ENCODE measurements around the gene CHID1. TPM values are rescaled to one million over a fixed set of nuclear protein-coding genes. Genes with fewer than 3 reads are reported as not detected.

Gene CHID1
- total RNA-seq, 2 experiments from 2014 or later: 51.8 to 56.3 TPM

GRCh38 chr11:836700-837099 lies 73.9 kb downstream of the CHID1 start:
- Mint-ChIP-seq H3K4me1 (ENCODE audit: low read depth) (peaks cover 28% of the 10 kb centered on the region), H3K27me3 (ENCODE audit: low read depth) (peaks cover 11% of the 10 kb centered on the region), H3K4me3 (no peak overlapping the region), H3K27ac (no peak overlapping the region), H3K36me3 (ENCODE audit: low read depth) (peaks cover 2% of the 10 kb centered on the region), H3K9me3 (no peaks in the 10 kb centered on the region)
- no peak for DNase-seq
- intact Hi-C loops (cut with micrococcal nuclease): no loop called here
- CTCF ChIA-PET: no interaction called here

DNA sequence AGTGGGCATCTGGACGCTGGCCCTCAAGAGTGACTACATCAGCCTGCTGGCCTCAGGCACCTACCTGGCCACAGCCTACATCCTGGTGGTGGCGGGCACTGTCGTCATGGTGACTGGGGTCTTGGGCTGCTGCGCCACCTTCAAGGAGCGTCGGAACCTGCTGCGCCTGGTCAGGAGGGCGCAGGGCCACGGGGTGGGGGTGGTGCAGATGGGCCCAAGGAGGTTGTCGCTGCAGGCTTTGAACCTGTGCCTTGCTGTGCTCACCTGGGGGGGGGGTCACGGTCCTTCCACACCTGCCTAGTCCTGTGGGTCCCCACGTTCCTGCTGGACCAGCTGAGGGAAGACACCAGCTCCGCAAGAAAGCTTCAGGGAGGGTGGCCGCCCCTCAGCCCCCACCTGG lies 74.3 kb downstream of the CHID1 start:
- peaks cover 2% of the 10 kb centered on the region for H3K36me3 Mint-ChIP-seq (ENCODE audit: low read depth)
- H3K27me3 Mint-ChIP-seq (ENCODE audit: low read depth): peaks cover 15% of the 10 kb centered on the region
- peaks cover 29% of the 10 kb centered on the region for H3K4me1 Mint-ChIP-seq (ENCODE audit: low read depth)
- H3K27ac Mint-ChIP-seq: no peak overlapping the region
- CTCF ChIA-PET: no interaction called here
- H3K9me3 Mint-ChIP-seq: no peaks in the 10 kb centered on the region
- no peak overlapping the region for H3K4me3 Mint-ChIP-seq
- DNase-seq: no peak
- intact Hi-C loops (cut with micrococcal nuclease): no loop called here

DNA sequence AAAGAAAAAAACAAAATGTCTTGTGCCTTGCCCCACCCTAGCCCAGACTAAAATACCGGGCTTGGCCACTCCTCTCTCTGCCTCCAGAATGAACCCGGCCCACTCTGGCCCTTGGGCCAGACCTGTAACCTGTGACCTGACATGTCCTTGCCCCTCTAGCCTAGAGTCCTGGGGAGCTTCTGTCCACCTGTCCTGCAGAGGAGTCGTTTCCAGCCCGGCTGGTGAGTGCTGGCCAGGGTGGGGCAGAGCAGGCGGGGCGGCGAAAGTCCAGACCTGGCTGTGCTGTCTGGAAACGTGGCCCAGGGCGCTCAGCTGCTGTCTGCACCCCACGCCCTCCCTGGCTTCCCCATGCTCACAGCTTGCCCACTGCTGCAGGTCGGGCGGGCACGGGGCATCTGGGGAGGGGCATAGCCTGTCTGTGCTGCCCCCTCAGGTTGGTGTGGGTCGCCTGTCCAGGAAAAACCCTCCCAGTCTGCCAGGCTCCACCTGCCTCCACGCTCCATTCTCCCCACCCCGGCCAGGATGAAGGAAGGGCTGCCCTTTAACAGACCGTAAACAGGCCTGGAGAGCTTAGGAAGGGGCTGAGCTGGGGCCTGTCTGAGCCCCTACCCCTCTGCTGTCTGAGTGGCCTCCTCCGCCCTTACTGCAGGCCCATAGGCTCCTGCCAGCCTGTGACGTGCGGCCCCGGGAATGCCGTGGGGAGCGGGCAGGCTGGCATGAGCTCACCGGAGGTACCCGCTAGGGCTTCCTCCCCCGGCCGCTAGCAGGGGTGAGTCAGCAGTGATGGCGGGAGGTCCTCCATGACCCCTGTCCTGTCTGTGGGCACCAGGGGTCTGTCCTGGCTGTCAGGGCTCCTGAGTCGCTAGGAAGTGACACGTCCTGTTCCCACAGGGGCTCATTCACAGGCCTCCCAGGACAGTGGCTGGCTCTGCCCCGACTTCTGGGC lies 76.0 kb downstream of the CHID1 start:
- H3K36me3 Mint-ChIP-seq (ENCODE audit: low read depth): peaks cover 2% of the 10 kb centered on the region
- peak overlapping the region; percentile 55 for H3K4me3 Mint-ChIP-seq
- no peaks in the 10 kb centered on the region for H3K9me3 Mint-ChIP-seq
- intact Hi-C loops (cut with micrococcal nuclease): no loop called here
- H3K4me1 Mint-ChIP-seq (ENCODE audit: low read depth): peaks cover 23% of the 10 kb centered on the region
- CTCF ChIA-PET: interaction anchor here (1.4 to 1.5 kb wide), 2 partner anchors 14 to 15 kb away, joined by 3 to 5 read pairs; no protein-coding TSS in a partner anchor
- H3K27me3 Mint-ChIP-seq (ENCODE audit: low read depth): peaks cover 20% of the 10 kb centered on the region
- no peak overlapping the region for H3K27ac Mint-ChIP-seq
- no peak for DNase-seq

DNA sequence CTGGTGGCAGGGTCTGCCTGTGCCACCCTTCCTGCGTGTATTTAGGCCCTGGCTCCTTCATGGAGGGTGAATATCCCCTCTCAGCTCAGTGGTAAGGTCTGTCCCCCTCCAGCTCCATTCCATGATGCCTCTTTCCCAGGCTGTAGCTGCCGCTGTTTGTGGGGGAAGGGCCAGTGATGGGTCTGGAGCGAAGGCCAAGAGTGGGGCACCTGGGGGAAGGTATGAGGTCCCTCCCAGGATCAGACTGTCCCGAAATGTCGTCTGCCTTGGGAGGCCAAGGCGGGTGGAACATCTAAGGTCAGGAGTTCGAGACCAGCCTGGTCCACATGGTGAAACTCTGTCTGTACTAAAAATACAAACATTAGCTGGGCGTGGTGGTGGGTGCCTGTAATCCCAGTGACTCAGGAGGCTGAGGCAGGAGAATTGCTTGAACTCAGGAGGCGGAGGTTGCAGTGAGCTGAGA lies 76.7 kb downstream of the CHID1 start:
- no peaks in the 10 kb centered on the region for H3K36me3 Mint-ChIP-seq (ENCODE audit: low read depth)
- H3K4me3 Mint-ChIP-seq: peak overlapping the region; percentile 55
- CTCF ChIA-PET: interaction anchor here (1.4 to 1.5 kb wide), 2 partner anchors 14 to 15 kb away, joined by 3 to 5 read pairs; no protein-coding TSS in a partner anchor
- no peak for DNase-seq
- H3K4me1 Mint-ChIP-seq (ENCODE audit: low read depth): peaks cover 28% of the 10 kb centered on the region
- intact Hi-C loops (cut with micrococcal nuclease): no loop called here
- no peaks in the 10 kb centered on the region for H3K9me3 Mint-ChIP-seq
- no peak overlapping the region for H3K27ac Mint-ChIP-seq
- H3K27me3 Mint-ChIP-seq (ENCODE audit: low read depth): peaks cover 28% of the 10 kb centered on the region

GRCh38 chr11:833114-833791 lies 77.4 kb downstream of the CHID1 start:
- Mint-ChIP-seq H3K4me1 (ENCODE audit: low read depth) (peaks cover 28% of the 10 kb centered on the region), H3K9me3 (no peaks in the 10 kb centered on the region), H3K4me3 (peak overlapping the region; percentile 55), H3K36me3 (ENCODE audit: low read depth) (no peaks in the 10 kb centered on the region), H3K27ac (no peak overlapping the region), H3K27me3 (ENCODE audit: low read depth) (peaks cover 33% of the 10 kb centered on the region)
- CTCF ChIA-PET: no interaction called here
- intact Hi-C loops (cut with micrococcal nuclease): no loop called here
- peak; percentile 40 for DNase-seq

GRCh38 chr11:832529-833113 lies 78.0 kb downstream of the CHID1 start, which contains the start of gene CD151:
Gene CD151 (plus strand): TSS chr11:832952. CDS start chr11:836070, 3,118 bp downstream.
- Mint-ChIP-seq H3K9me3 (no peaks in the 10 kb centered on the region), H3K27ac (no peak within 1 kb of the TSS), H3K27me3 (ENCODE audit: low read depth) (peaks cover 39% of the 10 kb centered on the region), H3K4me3 (peak within 1 kb of the TSS; percentile 55), H3K4me1 (ENCODE audit: low read depth) (peaks cover 34% of the 10 kb centered on the region), H3K36me3 (ENCODE audit: low read depth) (no peaks in the 10 kb centered on the region)
- DNase-seq: peak; percentile 34
- CTCF ChIA-PET: no interaction called here
- intact Hi-C loops (cut with micrococcal nuclease): no loop called here

DNA sequence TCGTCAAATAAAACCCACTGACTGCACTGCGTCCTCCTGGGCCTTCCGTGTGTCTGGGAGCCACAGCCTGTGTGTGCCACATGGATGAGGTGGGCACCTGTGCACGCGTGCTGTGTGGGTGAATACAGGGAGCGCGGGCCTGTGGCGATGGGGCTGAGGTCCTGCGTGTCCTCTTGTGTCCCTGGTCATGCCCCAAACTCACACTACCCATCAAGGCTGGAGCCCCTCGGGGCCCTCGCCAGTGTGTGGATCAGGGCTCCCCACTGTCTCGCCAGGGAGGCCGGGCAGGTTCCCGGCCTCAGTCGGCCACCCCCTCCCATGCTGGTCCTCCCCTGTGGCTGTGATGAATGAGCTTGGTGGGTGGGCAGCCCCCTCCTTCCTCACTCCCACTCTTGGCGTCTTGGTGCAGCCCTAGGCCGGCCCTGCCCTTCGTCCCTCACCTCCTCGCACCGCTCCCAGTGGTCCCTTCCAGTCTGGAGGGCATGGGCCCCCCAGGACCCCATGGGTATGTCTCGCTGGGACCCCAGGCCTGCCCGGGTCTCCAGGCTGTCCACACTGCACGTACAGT lies 78.6 kb downstream of the CHID1 start:
- H3K4me1 Mint-ChIP-seq (ENCODE audit: low read depth): peaks cover 36% of the 10 kb centered on the region
- peak overlapping the region; percentile 27 for H3K4me3 Mint-ChIP-seq
- peaks cover 42% of the 10 kb centered on the region for H3K27me3 Mint-ChIP-seq (ENCODE audit: low read depth)

DNA sequence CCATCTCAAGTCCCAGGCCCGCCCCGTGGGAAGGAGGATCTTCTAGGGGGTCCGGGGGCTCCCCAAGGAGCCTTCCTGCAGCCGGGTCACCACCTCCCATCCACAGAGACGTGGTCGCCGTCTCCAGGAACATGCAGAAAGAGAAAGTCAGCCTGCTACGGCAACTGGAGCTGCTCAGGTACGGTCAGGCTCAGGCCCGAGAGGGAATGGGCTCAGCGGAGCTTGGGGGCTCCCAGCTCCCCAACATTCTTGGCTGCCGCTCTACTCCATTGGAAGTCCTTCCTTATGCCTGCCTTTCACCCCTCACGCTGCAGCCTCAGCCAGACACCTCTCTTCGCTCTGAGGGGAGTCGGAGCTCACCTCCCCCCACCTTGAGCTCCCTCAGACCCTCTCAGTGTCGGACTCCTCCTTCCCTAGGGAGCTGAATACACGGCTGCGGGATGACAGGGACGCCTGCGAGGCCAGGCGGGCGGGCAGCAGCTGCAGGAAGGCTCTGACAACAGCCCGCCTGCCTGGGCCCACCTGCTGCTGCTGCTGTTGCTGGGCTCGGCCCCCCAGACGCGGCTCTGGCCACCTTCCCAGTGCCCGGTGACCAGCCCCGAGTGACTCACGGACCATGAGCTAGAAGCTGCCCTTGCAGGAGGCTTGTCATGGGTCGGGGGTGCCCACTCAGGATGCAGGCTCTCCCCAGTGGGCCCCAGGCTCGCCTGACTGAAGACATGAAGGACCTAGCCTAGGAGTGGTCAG lies 79.3 kb downstream of the CHID1 start:
- H3K27ac Mint-ChIP-seq: no peak overlapping the region
- no peak for DNase-seq
- CTCF ChIA-PET: no interaction called here
- peak overlapping the region; percentile 18 for H3K4me3 Mint-ChIP-seq
- peaks cover 45% of the 10 kb centered on the region for H3K27me3 Mint-ChIP-seq (ENCODE audit: low read depth)
- peaks cover 40% of the 10 kb centered on the region for H3K4me1 Mint-ChIP-seq (ENCODE audit: low read depth)
- H3K36me3 Mint-ChIP-seq (ENCODE audit: low read depth): no peaks in the 10 kb centered on the region
- no peaks in the 10 kb centered on the region for H3K9me3 Mint-ChIP-seq
- intact Hi-C loops (cut with micrococcal nuclease): no loop called here

More for the DNA sequence above, 78.6 kb downstream of the CHID1 start:
- Mint-ChIP-seq H3K36me3 (ENCODE audit: low read depth) (no peaks in the 10 kb centered on the region), H3K9me3 (no peaks in the 10 kb centered on the region), H3K27ac (no peak overlapping the region)
- CTCF ChIA-PET: no interaction called here
- no peak for DNase-seq
- intact Hi-C loops (cut with micrococcal nuclease): no loop called here

- Mint-ChIP-seq H3K4me1 (ENCODE audit: low read depth) (peaks cover 40% of the 10 kb centered on the region), H3K36me3 (ENCODE audit: low read depth) (no peaks in the 10 kb centered on the region), H3K9me3 (no peaks in the 10 kb centered on the region), H3K27ac (no peak overlapping the region), H3K4me3 (peak overlapping the region; percentile 29), H3K27me3 (ENCODE audit: low read depth) (peaks cover 45% of the 10 kb centered on the region)
- CTCF ChIA-PET: no interaction called here
- intact Hi-C loops (cut with micrococcal nuclease): loop anchor here (1.0 kb wide), 1 partner anchor 10 kb away; no protein-coding TSS in a partner anchor
- no peak for DNase-seq
Observed at GRCh38 chr11:830295-831117, 80.1 kb downstream of the CHID1 start.

GRCh38 chr11:829847-830294 lies 80.7 kb downstream of the CHID1 start:
- CTCF ChIA-PET: no interaction called here
- Mint-ChIP-seq H3K27me3 (ENCODE audit: low read depth) (peaks cover 45% of the 10 kb centered on the region), H3K9me3 (no peaks in the 10 kb centered on the region), H3K27ac (no peak overlapping the region), H3K4me1 (ENCODE audit: low read depth) (peaks cover 40% of the 10 kb centered on the region), H3K4me3 (no peak overlapping the region), H3K36me3 (ENCODE audit: low read depth) (peaks cover 4% of the 10 kb centered on the region)
- intact Hi-C loops (cut with micrococcal nuclease): loop anchor here (1.0 kb wide), 1 partner anchor 10 kb away; no protein-coding TSS in a partner anchor
- DNase-seq: no peak
